Gastrocnemius medialis (tissue), 4 donors: Measurements from ENCODE around the gene IFT52. TPM values are rescaled to one million over a fixed set of nuclear protein-coding genes. Genes with fewer than 3 reads are reported as not detected.

Source experiments
- ATAC-seq, 2 donors: fragments of 150-250 bp; one replicate each; pipeline ENCODE4 v1.9.1; 2016
- DNase-seq, 2 donors: peaks; one replicate each; pipeline ENCODE4 v3.0.0-alpha.2; 2019
- H3K27ac ChIP-seq, 4 donors: fragments of 200-600 bp; sonication (generic); 1 replicate in 1 of 4; 2 replicates in 3 of 4; pipeline ENCODE4 v1.5.1; 2016 to 2018; ENCODE audit warnings: mild to moderate bottlenecking in 2 of 4, moderate library complexity in 1 of 4
- H3K27me3 ChIP-seq, 3 donors: fragments of 200-600 bp; sonication (generic) in 2 of 3; 1 replicate in 1 of 3; 2 replicates in 2 of 3; pipeline versions ENCODE4 v1.5.1 to v1.6.0; 2016 to 2019; ENCODE audit warnings: mild to moderate bottlenecking in 1 of 3, moderate library complexity in 1 of 3
- H3K36me3 ChIP-seq, 2 donors: fragments of 200-600 bp; sonication (generic) in 1 of 2; one replicate each; pipeline ENCODE4 v1.5.1; 2017 to 2018
- H3K4me1 ChIP-seq, 2 donors: fragments of 200-600 bp; sonication (generic) in 1 of 2; one replicate each; pipeline ENCODE4 v1.5.1; 2016 to 2017; ENCODE audit warnings: mild to moderate bottlenecking in 2 of 2
- H3K4me3 ChIP-seq, 4 donors: fragments of 200-600 bp; sonication (generic) in 3 of 4; 1 replicate in 1 of 4; 2 replicates in 3 of 4; pipeline ENCODE4 v1.5.1; 2016 to 2019; ENCODE audit warnings: mild to moderate bottlenecking in 2 of 4
- H3K9me3 ChIP-seq, 3 donors: fragments of 200-600 bp; sonication (generic) in 2 of 3; 1 replicate in 1 of 3; 2 replicates in 2 of 3; pipeline ENCODE4 v1.5.1; 2016 to 2019
- CTCF ChIP-seq, 5 experiments: fragments of 450-650 bp in 3 of 5; fragments of 200-600 bp in 2 of 5; sonication (generic) in 2 of 5; IDR thresholded peaks in 4 of 5; conservative IDR thresholded peaks in 1 of 5; 1 replicate in 4 of 5; 2 replicates in 1 of 5; pipeline ENCODE4 v1.5.1; 2016 to 2019; ENCODE audit warnings: antibody characterized with exemption in 5 of 5, mild to moderate bottlenecking in 3 of 5, moderate library complexity in 3 of 5
- POLR2A ChIP-seq, 2 donors: fragments of 450-650 bp; IDR thresholded peaks; one replicate each; pipeline ENCODE4 v1.6.1; 2017; ENCODE audit warnings: antibody characterized with exemption in 2 of 2, mild to moderate bottlenecking in 2 of 2, moderate library complexity in 2 of 2
- in situ Hi-C, 4 donors: fragments of 200-750 bp; cut with MboI; loops; one replicate each; pipeline versions ENCODE4 v1.15.0 to v1.8.0; 2017; ENCODE audit warnings: low sequenced_read_pairs in 4 of 4
- intact Hi-C: fragments of 100-400 bp; cut with DNase I; formaldehyde crosslinking; loops from one replicate; pipeline ENCODE4 v1.15.1; 2023; ENCODE audit warnings: low total_unique reads
- total RNA-seq, 4 donors: library from RNA; depleted of rRNA; stranded (reverse); fragments of >200 nt; gene quantifications; one replicate each; pipeline versions ENCODE4 v1.1.0 to v1.2.3, GENCODE V29; 2016

IFT52 gene
- total RNA-seq, 4 donors from 2014 or later: 1.7 to 3.4 (median 2.9) TPM

- no peak overlapping the region for H3K4me3 ChIP-seq
- DNase-seq (no peak), ATAC-seq (no peak)
- TF ChIP-seq POLR2A (IDR thresholded peaks at IDR 0.05) (no peak), CTCF (IDR thresholded peaks at IDR 0.05 in 4 of 5, conservative IDR thresholded peaks at IDR 0.05 in 1 of 5) (no peak)
- in situ Hi-C loops: no loop called here
- H3K9me3 ChIP-seq: no peaks in the 10 kb centered on the region
- no peaks in the 10 kb centered on the region for H3K4me1 ChIP-seq
- no peaks in the 10 kb centered on the region for H3K27me3 ChIP-seq
- H3K36me3 ChIP-seq: no peaks in the 10 kb centered on the region
- intact Hi-C loops: no loop called here
- no peak overlapping the region for H3K27ac ChIP-seq
Observed at GRCh38 chr20:43559147-43559987, 31.4 kb upstream of the IFT52 start.

- intact Hi-C loops: no loop called here
Observed at GRCh38 chr20:43560974-43561373, 29.8 kb upstream of the IFT52 start.

GRCh38 chr20:43563429-43563828, 27.3 kb upstream of the IFT52 start:
- H3K36me3 ChIP-seq: no peaks in the 10 kb centered on the region
- H3K9me3 ChIP-seq: no peaks in the 10 kb centered on the region
- no peak for DNase-seq
- H3K27ac ChIP-seq: no peak overlapping the region
- in situ Hi-C loops: no loop called here
- no peaks in the 10 kb centered on the region for H3K4me1 ChIP-seq
- TF ChIP-seq POLR2A (IDR thresholded peaks at IDR 0.05): no peak
- no peak for TF ChIP-seq CTCF (IDR thresholded peaks at IDR 0.05 in 4 of 5, conservative IDR thresholded peaks at IDR 0.05 in 1 of 5)
- no peak overlapping the region for H3K4me3 ChIP-seq
- intact Hi-C loops: no loop called here
- H3K27me3 ChIP-seq: no peaks in the 10 kb centered on the region
- no peak for ATAC-seq

More at GRCh38 chr20:43560974-43561373, 29.8 kb upstream of the IFT52 start:
- no peak overlapping the region for H3K4me3 ChIP-seq
- no peak for ATAC-seq
- H3K27me3 ChIP-seq: no peaks in the 10 kb centered on the region
- H3K4me1 ChIP-seq: no peaks in the 10 kb centered on the region
- in situ Hi-C loops: no loop called here
- no peaks in the 10 kb centered on the region for H3K9me3 ChIP-seq
- no peaks in the 10 kb centered on the region for H3K36me3 ChIP-seq
- no peak for DNase-seq
- TF ChIP-seq CTCF (IDR thresholded peaks at IDR 0.05 in 4 of 5, conservative IDR thresholded peaks at IDR 0.05 in 1 of 5): no peak
- no peak for TF ChIP-seq POLR2A (IDR thresholded peaks at IDR 0.05)
- H3K27ac ChIP-seq: no peak overlapping the region

GRCh38 chr20:43563991-43564390, 26.7 kb upstream of the IFT52 start:
- TF ChIP-seq CTCF (IDR thresholded peaks at IDR 0.05 in 4 of 5, conservative IDR thresholded peaks at IDR 0.05 in 1 of 5): no peak
- TF ChIP-seq POLR2A (IDR thresholded peaks at IDR 0.05): no peak
- intact Hi-C loops: no loop called here
- H3K36me3 ChIP-seq: no peaks in the 10 kb centered on the region
- ATAC-seq: no peak
- no peaks in the 10 kb centered on the region for H3K27me3 ChIP-seq
- H3K9me3 ChIP-seq: no peaks in the 10 kb centered on the region
- in situ Hi-C loops: no loop called here
- no peak overlapping the region for H3K4me3 ChIP-seq
- no peak overlapping the region for H3K27ac ChIP-seq
- H3K4me1 ChIP-seq: no peaks in the 10 kb centered on the region
- DNase-seq: no peak
